Sigmoid colon (tissue), 3 donors: Measurements from ENCODE around the gene CHRNB2.

Experiments used
- CTCF ChIP-seq, 4 experiments: fragments of 450-650 bp in 3 of 4; fragments of 200-600 bp in 1 of 4; IDR thresholded peaks; one replicate each; pipeline ENCODE4 v1.5.1; 2016 to 2019; ENCODE audit warnings: antibody characterized with exemption in 4 of 4, mild to moderate bottlenecking in 3 of 4, moderate library complexity in 2 of 4
- POLR2A ChIP-seq, 2 donors: fragments of 450-650 bp; IDR thresholded peaks; one replicate each; pipeline ENCODE4 v1.6.1; 2016; ENCODE audit warnings: antibody characterized with exemption in 2 of 2, mild to moderate bottlenecking in 2 of 2, moderate library complexity in 2 of 2

GRCh38 chr1:154548028-154548427 is 19.6 kb upstream of the CHRNB2 start:
- TF ChIP-seq POLR2A (IDR thresholded peaks at IDR 0.05) (no peak), CTCF (IDR thresholded peaks at IDR 0.05) (no peak)
